ENCODE results near the gene MYOF. TPM values are rescaled to one million over a fixed set of nuclear protein-coding genes. Genes with fewer than 3 reads are reported as not detected.

Gene MYOF
- total and polyA plus RNA-seq, 2 donors (not counting 1 experiment from before 2014, with no cell fraction given) = 298 to 314 TPM

DNA sequence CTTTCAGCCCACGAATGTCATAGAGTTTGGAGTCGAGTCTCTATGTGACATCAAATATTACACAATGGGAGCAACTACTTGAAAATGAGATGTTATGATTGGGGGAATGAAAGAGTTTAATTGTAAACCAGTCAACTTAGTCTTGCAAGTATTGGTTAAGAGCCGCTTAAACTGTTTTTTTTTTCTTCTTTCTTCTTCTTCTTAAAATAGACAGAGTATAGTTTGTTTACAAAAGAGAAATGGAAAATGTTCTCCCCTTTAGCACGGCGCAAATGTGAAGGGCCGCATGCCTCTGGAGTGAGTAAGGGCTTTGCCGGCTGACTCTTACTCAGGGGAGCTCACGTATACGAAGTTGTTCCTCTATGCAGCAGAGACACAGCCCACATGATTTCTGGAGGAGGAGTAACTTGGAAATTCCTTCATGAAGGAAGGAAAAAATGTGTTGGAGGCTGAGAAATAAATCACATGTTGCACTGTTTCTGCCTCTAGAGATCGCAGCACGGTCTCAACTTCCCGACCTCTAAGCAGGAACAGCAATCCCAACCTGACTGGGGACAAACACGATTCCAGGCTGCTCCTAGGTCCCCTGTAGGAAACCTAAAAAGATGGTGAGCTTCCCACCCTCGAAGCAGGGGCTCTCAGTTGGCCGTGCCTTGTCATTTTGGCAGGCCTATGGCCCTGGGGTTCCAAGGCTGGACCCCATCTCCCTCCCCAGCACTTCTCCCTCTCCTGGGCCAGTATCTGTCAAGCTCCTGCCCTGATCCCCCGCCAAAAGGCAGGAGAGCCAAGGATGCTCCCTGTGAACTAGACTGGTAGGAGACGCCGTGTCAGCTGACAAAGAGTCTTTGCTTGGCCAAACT lies 44.8 kb downstream of the MYOF start:
- peak; percentile 99 to 100 for DNase-seq (ENCODE audit: low read depth in 2 of 2)
- Histone ChIP-seq H3K4me2 (ENCODE audit: extremely low read depth, insufficient read depth, low read length) (peak overlapping the region; percentile 84), H3K9ac (ENCODE audit: insufficient read depth, low read length) (peak overlapping the region; percentile 74), H3K4me1 (ENCODE audit: control insufficient read depth, extremely low read depth, insufficient read depth, low read length) (peaks cover 57% of the 10 kb centered on the region), H3K27me3 (ENCODE audit: control insufficient read depth, insufficient read depth, low read length) (no peaks in the 10 kb centered on the region), H3K27ac (ENCODE audit: insufficient read depth, low read length) (peak overlapping the region; percentile 99), H4K20me1 (ENCODE audit: control insufficient read depth, extremely low read depth, insufficient read depth, low read length) (no peaks in the 10 kb centered on the region), H3K9me3 (ENCODE audit: control insufficient read depth, insufficient read depth, low read depth, low read length) (no peaks in the 10 kb centered on the region), H3K36me3 (ENCODE audit: control insufficient read depth, insufficient read depth, low read length) (no peaks in the 10 kb centered on the region), H3K79me2 (ENCODE audit: control insufficient read depth, insufficient read depth, low read length) (peaks cover 62% of the 10 kb centered on the region), H3K4me3 (replicated peaks in 1 of 4; ENCODE audit: control extremely low read depth in 1 of 4, insufficient read depth in 1 of 4, low read depth in 3 of 4, low read length in 4 of 4) (peak overlapping the region in 3 of 4 experiments; percentile 17 to 44 (median 22)), H2AFZ (ENCODE audit: low read length) (no peak overlapping the region)
- TF ChIP-seq, protein P1, sequence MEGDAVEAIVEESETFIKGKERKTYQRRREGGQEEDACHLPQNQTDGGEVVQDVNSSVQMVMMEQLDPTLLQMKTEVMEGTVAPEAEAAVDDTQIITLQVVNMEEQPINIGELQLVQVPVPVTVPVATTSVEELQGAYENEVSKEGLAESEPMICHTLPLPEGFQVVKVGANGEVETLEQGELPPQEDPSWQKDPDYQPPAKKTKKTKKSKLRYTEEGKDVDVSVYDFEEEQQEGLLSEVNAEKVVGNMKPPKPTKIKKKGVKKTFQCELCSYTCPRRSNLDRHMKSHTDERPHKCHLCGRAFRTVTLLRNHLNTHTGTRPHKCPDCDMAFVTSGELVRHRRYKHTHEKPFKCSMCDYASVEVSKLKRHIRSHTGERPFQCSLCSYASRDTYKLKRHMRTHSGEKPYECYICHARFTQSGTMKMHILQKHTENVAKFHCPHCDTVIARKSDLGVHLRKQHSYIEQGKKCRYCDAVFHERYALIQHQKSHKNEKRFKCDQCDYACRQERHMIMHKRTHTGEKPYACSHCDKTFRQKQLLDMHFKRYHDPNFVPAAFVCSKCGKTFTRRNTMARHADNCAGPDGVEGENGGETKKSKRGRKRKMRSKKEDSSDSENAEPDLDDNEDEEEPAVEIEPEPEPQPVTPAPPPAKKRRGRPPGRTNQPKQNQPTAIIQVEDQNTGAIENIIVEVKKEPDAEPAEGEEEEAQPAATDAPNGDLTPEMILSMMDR (conservative IDR thresholded peaks at IDR 0.05 in 1 of 2, IDR thresholded peaks at IDR 0.05 in 1 of 2; ENCODE audit: low read depth in 1 of 2, low read length in 2 of 2) = no peak
- no peak for TF ChIP-seq EZH2 (IDR thresholded peaks at IDR 0.05; ENCODE audit: low read length, missing control alignments)

DNA sequence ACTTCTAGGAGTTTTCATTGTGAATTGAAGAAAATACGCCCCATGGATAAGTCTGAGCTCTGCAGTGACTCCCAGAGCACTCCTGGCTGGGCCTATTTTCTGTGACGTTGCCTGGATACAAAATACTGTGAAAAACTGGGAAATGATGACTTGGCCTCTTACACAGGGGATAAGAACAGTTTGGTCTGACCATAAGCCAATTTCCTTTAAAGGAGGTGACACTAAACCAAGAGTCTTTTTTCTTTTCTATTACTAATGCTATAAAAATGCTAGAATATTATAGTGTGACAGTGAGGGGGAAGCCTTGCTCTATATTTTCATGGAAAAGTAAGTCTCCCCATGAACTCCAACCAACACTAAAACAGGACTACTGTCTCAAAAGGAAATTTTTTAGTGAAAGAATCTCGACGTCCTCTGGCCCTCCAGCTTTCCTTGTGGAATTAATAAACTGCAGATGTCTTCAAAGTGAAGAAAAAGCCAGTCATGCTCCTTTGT lies 45.5 kb downstream of the MYOF start:
- Histone ChIP-seq H3K9me3 (ENCODE audit: control insufficient read depth, insufficient read depth, low read depth, low read length) (no peaks in the 10 kb centered on the region), H3K36me3 (ENCODE audit: control insufficient read depth, insufficient read depth, low read length) (no peaks in the 10 kb centered on the region), H3K4me3 (replicated peaks in 1 of 4; ENCODE audit: control extremely low read depth in 1 of 4, insufficient read depth in 1 of 4, low read depth in 3 of 4, low read length in 4 of 4) (peak overlapping the region in 3 of 4 experiments; percentile 17 to 44 (median 22)), H2AFZ (ENCODE audit: low read length) (no peak overlapping the region), H3K4me1 (ENCODE audit: control insufficient read depth, extremely low read depth, insufficient read depth, low read length) (peaks cover 56% of the 10 kb centered on the region), H4K20me1 (ENCODE audit: control insufficient read depth, extremely low read depth, insufficient read depth, low read length) (no peaks in the 10 kb centered on the region), H3K27ac (ENCODE audit: insufficient read depth, low read length) (peak overlapping the region; percentile 99), H3K4me2 (ENCODE audit: extremely low read depth, insufficient read depth, low read length) (peak overlapping the region; percentile 84), H3K27me3 (ENCODE audit: control insufficient read depth, insufficient read depth, low read length) (no peaks in the 10 kb centered on the region), H3K9ac (ENCODE audit: insufficient read depth, low read length) (peak overlapping the region; percentile 74), H3K79me2 (ENCODE audit: control insufficient read depth, insufficient read depth, low read length) (peaks cover 62% of the 10 kb centered on the region)
- TF ChIP-seq EZH2 (IDR thresholded peaks at IDR 0.05; ENCODE audit: low read length, missing control alignments) = no peak
- TF ChIP-seq, protein P1 (conservative IDR thresholded peaks at IDR 0.05 in 1 of 2, IDR thresholded peaks at IDR 0.05 in 1 of 2; ENCODE audit: low read depth in 1 of 2, low read length in 2 of 2) = no peak
- DNase-seq (ENCODE audit: low read depth in 2 of 2) = peak; percentile 99

DNA sequence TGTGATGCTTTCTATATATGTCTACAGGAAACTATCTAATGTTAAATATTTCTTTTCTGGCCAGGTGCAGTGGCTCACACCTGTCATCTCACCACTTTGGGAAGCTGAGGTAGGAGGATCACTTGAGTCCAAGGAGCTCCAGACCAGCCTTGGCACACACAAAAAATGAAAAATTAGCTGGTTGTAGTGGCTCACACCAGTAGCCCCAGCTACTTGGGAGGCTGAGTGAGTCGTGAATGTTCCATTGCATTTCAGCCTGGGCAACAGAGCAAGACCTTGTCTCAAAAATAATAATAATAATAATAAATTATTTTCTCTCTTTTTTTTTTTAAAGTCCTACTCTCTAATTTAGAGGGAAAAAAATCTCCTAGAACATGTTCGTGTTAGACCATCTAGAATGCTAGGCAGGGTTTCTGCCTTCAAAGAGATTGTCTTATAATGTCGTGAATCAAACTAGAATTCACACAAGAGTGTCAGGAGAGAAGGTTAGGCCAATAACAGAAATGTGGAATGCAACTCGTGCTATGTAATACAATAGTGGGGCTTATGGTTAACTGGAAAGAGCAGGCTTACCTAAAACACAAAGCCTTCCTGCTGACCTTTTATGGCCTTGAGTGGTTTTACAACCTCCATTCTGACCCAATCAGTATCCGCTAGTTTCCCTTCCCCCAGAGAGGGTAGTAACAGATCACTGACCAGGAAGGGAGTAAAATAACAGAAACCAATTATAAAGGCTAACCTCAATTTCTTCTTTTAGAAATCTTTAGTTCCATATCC lies 46.3 kb downstream of the MYOF start:
- peaks cover 3% of the 10 kb centered on the region for H3K36me3 ChIP-seq (ENCODE audit: control insufficient read depth, insufficient read depth, low read length)
- H3K9ac ChIP-seq (ENCODE audit: insufficient read depth, low read length) = peak overlapping the region; percentile 46
- H4K20me1 ChIP-seq (ENCODE audit: control insufficient read depth, extremely low read depth, insufficient read depth, low read length) = no peaks in the 10 kb centered on the region
- TF ChIP-seq, protein P1 (conservative IDR thresholded peaks at IDR 0.05 in 1 of 2, IDR thresholded peaks at IDR 0.05 in 1 of 2; ENCODE audit: low read depth in 1 of 2, low read length in 2 of 2) = no peak
- TF ChIP-seq EZH2 (IDR thresholded peaks at IDR 0.05; ENCODE audit: low read length, missing control alignments) = no peak
- H3K4me3 ChIP-seq (replicated peaks in 1 of 4; ENCODE audit: control extremely low read depth in 1 of 4, insufficient read depth in 1 of 4, low read depth in 3 of 4, low read length in 4 of 4) = peak overlapping the region in 2 of 4 experiments; percentile 1 to 5
- peak overlapping the region; percentile 34 for H3K4me2 ChIP-seq (ENCODE audit: extremely low read depth, insufficient read depth, low read length)
- H3K4me1 ChIP-seq (ENCODE audit: control insufficient read depth, extremely low read depth, insufficient read depth, low read length) = peaks cover 49% of the 10 kb centered on the region
- peak; percentile 74 to 77 for DNase-seq (ENCODE audit: low read depth in 2 of 2)
- H3K9me3 ChIP-seq (ENCODE audit: control insufficient read depth, insufficient read depth, low read depth, low read length) = no peaks in the 10 kb centered on the region
- no peaks in the 10 kb centered on the region for H3K27me3 ChIP-seq (ENCODE audit: control insufficient read depth, insufficient read depth, low read length)
- H3K79me2 ChIP-seq (ENCODE audit: control insufficient read depth, insufficient read depth, low read length) = peaks cover 63% of the 10 kb centered on the region
- no peak overlapping the region for H2AFZ ChIP-seq (ENCODE audit: low read length)
- peak overlapping the region; percentile 99 for H3K27ac ChIP-seq (ENCODE audit: insufficient read depth, low read length)
